Measurements from ENCODE around the gene PCCA. TPM values are rescaled to one million over a fixed set of nuclear protein-coding genes. Genes with fewer than 3 reads are reported as not detected.

Gene PCCA
- total and polyA plus RNA-seq, 2 experiments from 2014 or later = 29.8 to 59.2 TPM

DNA sequence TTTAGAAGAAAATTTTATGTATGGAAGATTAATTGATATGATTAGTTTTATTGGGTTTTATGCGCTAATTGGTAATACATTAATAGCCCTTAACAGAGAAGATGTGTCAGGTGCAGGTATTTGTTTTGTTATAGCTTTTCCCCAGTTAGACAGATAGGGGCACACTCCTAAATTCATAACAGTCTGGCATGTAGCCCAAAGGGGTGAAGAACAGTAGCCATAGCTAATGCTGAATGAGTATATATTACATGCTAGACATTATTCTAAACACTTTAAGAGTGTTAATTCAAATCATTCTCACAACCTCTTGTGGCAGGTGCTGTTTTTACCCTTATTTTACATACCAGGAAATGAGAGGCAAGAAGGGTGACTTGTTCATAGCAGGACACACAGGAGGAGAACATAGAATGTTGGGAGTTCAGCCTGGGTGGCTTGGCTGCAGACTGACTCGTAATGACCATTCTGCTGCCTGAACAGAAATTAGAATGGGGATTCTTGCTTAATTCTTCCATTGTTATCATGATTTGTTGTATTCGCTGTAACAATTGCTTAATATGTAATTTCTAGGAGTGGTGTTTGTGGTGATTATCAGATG lies 20.1 kb downstream of the PCCA start:
- H3K4me1 ChIP-seq (ENCODE audit: low read depth) = no peaks in the 10 kb centered on the region
- TF ChIP-seq, protein P1, sequence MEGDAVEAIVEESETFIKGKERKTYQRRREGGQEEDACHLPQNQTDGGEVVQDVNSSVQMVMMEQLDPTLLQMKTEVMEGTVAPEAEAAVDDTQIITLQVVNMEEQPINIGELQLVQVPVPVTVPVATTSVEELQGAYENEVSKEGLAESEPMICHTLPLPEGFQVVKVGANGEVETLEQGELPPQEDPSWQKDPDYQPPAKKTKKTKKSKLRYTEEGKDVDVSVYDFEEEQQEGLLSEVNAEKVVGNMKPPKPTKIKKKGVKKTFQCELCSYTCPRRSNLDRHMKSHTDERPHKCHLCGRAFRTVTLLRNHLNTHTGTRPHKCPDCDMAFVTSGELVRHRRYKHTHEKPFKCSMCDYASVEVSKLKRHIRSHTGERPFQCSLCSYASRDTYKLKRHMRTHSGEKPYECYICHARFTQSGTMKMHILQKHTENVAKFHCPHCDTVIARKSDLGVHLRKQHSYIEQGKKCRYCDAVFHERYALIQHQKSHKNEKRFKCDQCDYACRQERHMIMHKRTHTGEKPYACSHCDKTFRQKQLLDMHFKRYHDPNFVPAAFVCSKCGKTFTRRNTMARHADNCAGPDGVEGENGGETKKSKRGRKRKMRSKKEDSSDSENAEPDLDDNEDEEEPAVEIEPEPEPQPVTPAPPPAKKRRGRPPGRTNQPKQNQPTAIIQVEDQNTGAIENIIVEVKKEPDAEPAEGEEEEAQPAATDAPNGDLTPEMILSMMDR (IDR thresholded peaks at IDR 0.05; ENCODE audit: low read depth, low read length) = no peak
- H3K27me3 ChIP-seq = no peaks in the 10 kb centered on the region
- peaks cover 18% of the 10 kb centered on the region for H3K36me3 ChIP-seq
- no peak overlapping the region for H3K27ac ChIP-seq
- no peak overlapping the region for H3K4me3 ChIP-seq
- H3K9me3 ChIP-seq (ENCODE audit: low read depth) = no peaks in the 10 kb centered on the region
- peak in 1 of 2 donors; percentile 48 for DNase-seq (ENCODE audit: low read depth in 1 of 2, low spot score in 1 of 2)

DNA sequence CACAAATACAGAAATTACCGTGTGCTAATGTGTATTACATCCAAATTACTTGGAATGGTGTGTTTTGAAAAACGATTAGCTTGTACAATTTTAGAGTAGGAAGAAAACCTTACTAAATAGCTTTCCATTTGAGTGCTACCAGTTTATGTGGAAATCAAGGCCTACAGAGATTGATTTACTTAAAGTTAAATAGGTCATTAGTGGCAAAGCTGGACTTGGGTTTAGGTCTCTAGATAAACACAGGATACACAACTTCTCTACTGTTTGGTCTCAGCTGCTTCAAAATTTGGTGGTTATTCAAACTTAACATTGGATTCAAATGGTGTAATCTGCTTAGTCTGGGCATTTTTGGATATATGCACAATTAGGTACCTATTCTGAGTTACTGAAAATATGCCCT lies 21.4 kb downstream of the PCCA start:
- Histone ChIP-seq H3K4me3 (no peak overlapping the region), H3K4me1 (ENCODE audit: low read depth) (no peaks in the 10 kb centered on the region), H3K27ac (no peak overlapping the region), H3K9me3 (ENCODE audit: low read depth) (no peaks in the 10 kb centered on the region), H3K27me3 (no peaks in the 10 kb centered on the region), H3K36me3 (peaks cover 19% of the 10 kb centered on the region)
- DNase-seq (ENCODE audit: low read depth in 1 of 2, low spot score in 1 of 2) = no peak
- TF ChIP-seq, protein P1 (IDR thresholded peaks at IDR 0.05; ENCODE audit: low read depth, low read length) = no peak

DNA sequence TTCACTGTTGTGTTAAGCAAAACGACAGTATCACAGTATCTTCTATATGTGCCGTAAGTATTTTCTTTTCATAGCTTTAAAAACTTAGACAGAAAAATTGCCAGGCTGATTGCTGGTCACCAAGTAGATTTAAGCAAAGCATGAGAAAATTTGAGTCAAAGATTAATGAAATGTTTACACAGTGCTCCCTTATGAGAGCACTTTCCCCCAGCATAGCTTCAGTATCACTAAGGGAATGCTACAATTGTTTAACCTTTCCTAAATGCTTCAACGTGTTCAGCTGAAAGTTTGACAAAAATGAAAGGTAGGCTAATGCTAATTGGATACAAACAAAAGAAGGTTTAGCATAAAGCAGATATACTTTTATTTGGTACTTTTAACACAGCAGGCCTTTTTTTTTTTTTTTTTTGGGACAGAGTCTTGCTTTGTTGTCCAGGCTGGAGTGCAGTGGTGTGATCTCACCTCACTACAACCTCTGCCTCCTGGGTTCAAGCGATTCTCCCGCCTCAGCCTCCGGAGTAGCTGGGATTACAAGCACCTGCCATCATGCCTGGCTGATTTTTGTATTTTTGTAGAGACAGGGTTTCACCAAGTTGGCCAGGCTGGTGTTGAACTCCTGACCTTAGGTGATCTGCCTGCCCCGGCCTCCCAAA lies 23.4 kb downstream of the PCCA start:
- H3K9me3 ChIP-seq (ENCODE audit: low read depth) = no peaks in the 10 kb centered on the region
- no peak overlapping the region for H3K4me3 ChIP-seq
- peaks cover 19% of the 10 kb centered on the region for H3K36me3 ChIP-seq
- H3K4me1 ChIP-seq (ENCODE audit: low read depth) = no peaks in the 10 kb centered on the region
- TF ChIP-seq, protein P1 (IDR thresholded peaks at IDR 0.05; ENCODE audit: low read depth, low read length) = no peak
- DNase-seq (ENCODE audit: low read depth in 1 of 2, low spot score in 1 of 2) = no peak
- no peaks in the 10 kb centered on the region for H3K27me3 ChIP-seq
- no peak overlapping the region for H3K27ac ChIP-seq

DNA sequence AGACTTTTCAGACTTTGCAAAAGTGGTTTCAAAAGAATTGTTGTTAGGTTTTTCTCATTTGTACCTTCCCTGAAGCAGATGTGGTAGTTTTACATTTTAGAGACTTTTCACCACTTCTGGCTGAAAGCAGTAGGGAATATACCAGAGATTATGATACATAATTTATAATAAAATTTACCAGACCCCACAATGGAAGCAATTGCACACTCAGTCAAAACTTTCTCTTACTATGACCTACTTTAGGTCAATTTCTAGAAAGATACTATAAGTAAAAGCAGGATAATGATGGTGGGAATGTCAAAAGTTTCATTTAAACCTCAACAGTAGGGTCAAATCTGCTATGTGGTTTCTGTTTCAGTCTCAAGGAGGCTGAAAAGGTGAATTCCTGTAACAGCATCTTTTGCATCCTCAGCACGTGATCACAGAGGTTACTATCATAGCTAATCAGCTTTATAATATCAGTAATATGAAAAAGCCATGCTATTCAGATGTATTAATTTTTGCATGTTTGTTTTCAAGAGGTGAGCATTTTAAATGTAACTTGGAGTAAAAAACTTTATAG lies 26.9 kb downstream of the PCCA start:
- no peak overlapping the region for H3K4me3 ChIP-seq
- no peak overlapping the region for H3K27ac ChIP-seq
- TF ChIP-seq, protein P1 (IDR thresholded peaks at IDR 0.05; ENCODE audit: low read depth, low read length) = no peak
- no peak for DNase-seq (ENCODE audit: low read depth in 1 of 2, low spot score in 1 of 2)
- no peaks in the 10 kb centered on the region for H3K4me1 ChIP-seq (ENCODE audit: low read depth)
- H3K36me3 ChIP-seq = peaks cover 19% of the 10 kb centered on the region
- no peaks in the 10 kb centered on the region for H3K27me3 ChIP-seq
- H3K9me3 ChIP-seq (ENCODE audit: low read depth) = no peaks in the 10 kb centered on the region

DNA sequence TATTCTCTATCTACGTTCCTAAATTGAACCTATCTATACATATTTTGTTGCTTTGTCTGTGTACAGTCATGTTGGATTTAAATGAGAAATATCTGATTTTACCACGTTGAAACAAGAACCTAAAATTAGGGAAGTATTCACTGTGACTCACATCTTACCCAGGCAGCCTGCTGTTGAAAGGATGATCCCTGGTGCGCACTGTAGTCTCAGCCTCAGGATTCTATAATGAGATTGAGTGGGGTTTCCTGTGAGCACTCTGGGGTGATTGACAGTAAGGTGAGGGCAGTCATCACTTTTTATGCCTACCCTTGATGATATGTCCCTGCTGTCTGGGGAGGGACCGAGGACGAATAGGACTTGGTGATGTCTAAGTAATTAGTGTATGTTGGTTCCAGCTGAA lies 35.4 kb downstream of the PCCA start:
- Histone ChIP-seq H3K9me3 (ENCODE audit: low read depth) (no peaks in the 10 kb centered on the region), H3K27me3 (no peaks in the 10 kb centered on the region), H3K4me3 (no peak overlapping the region), H3K36me3 (no peaks in the 10 kb centered on the region), H3K4me1 (ENCODE audit: low read depth) (no peaks in the 10 kb centered on the region), H3K27ac (no peak overlapping the region)
- TF ChIP-seq, protein P1 (IDR thresholded peaks at IDR 0.05; ENCODE audit: low read depth, low read length) = no peak
- DNase-seq (ENCODE audit: low read depth in 1 of 2, low spot score in 1 of 2) = no peak

Data from cardiac muscle cell (in vitro differentiated cells and primary cell).